ENCODE data around the gene ITGA6. TPM values are rescaled to one million over a fixed set of nuclear protein-coding genes. Genes with fewer than 3 reads are reported as not detected.

ITGA6 gene
- total and polyA plus RNA-seq, 2 donors from 2014 or later, result 32.8 to 89.1 TPM

GRCh38 chr2:172481507-172482262 is 54.3 kb downstream of the ITGA6 start:
- no peak for TF ChIP-seq CTCF (IDR thresholded peaks at IDR 0.05; ENCODE audit: borderline replicate concordance, extremely low read depth, insufficient read depth)
- Histone ChIP-seq H3K27me3 (ENCODE audit: control insufficient read depth, insufficient read depth, low read length) (no peaks in the 10 kb centered on the region), H3K4me1 (ENCODE audit: control insufficient read depth in 2 of 3, insufficient read depth in 2 of 3, low read depth in 1 of 3, low read length in 3 of 3) (peaks cover 0 to 2% (median 0%) of the 10 kb centered on the region in 3 donors), H3K27ac (ENCODE audit: low read depth in 2 of 2, low read length in 2 of 2) (no peak overlapping the region), H3K36me3 (ENCODE audit: control insufficient read depth in 2 of 3, insufficient read depth in 3 of 3, low read length in 3 of 3) (peaks cover 2 to 46% (median 29%) of the 10 kb centered on the region in 3 donors), H3K9ac (ENCODE audit: low read length in 3 of 3) (no peak overlapping the region), H3K4me3 (ENCODE audit: low read length in 3 of 3) (no peak overlapping the region), H3K9me3 (ENCODE audit: control insufficient read depth in 2 of 3, insufficient read depth in 1 of 3, low read length in 3 of 3) (no peaks in the 10 kb centered on the region)
- no peak for DNase-seq
- FAIRE-seq, result no peak
- intact Hi-C loops (cut with DNase I), result no loop called here

- DNase-seq, result peak in 2 of 5 donors; percentile 31 to 59
- H3K36me3 ChIP-seq (ENCODE audit: control insufficient read depth in 2 of 3, insufficient read depth in 3 of 3, low read length in 3 of 3), result peaks cover 2 to 56% (median 42%) of the 10 kb centered on the region in 3 donors
- H3K27ac ChIP-seq (ENCODE audit: low read depth in 2 of 2, low read length in 2 of 2), result no peak overlapping the region
- H3K9ac ChIP-seq (ENCODE audit: low read length in 3 of 3), result no peak overlapping the region
- no peak for FAIRE-seq
- TF ChIP-seq CTCF (IDR thresholded peaks at IDR 0.05; ENCODE audit: borderline replicate concordance, extremely low read depth, insufficient read depth), result peak; percentile 2
- no peaks in the 10 kb centered on the region for H3K27me3 ChIP-seq (ENCODE audit: control insufficient read depth, insufficient read depth, low read length)
- no peak overlapping the region for H3K4me3 ChIP-seq (ENCODE audit: low read length in 3 of 3)
- H3K9me3 ChIP-seq (ENCODE audit: control insufficient read depth in 2 of 3, insufficient read depth in 1 of 3, low read length in 3 of 3), result no peaks in the 10 kb centered on the region
- intact Hi-C loops (cut with DNase I), result no loop called here
- peaks cover 0 to 2% (median 0%) of the 10 kb centered on the region in 3 donors for H3K4me1 ChIP-seq (ENCODE audit: control insufficient read depth in 2 of 3, insufficient read depth in 2 of 3, low read depth in 1 of 3, low read length in 3 of 3)
Measured at GRCh38 chr2:172484253-172484652, 56.9 kb downstream of the ITGA6 start.

GRCh38 chr2:172484706-172485105 is 57.3 kb downstream of the ITGA6 start:
- intact Hi-C loops (cut with DNase I), result no loop called here
- H3K9ac ChIP-seq (ENCODE audit: low read length in 3 of 3), result no peak overlapping the region
- peaks cover 0 to 2% (median 0%) of the 10 kb centered on the region in 3 donors for H3K4me1 ChIP-seq (ENCODE audit: control insufficient read depth in 2 of 3, insufficient read depth in 2 of 3, low read depth in 1 of 3, low read length in 3 of 3)
- FAIRE-seq (no peak), DNase-seq (no peak)
- H3K36me3 ChIP-seq (ENCODE audit: control insufficient read depth in 2 of 3, insufficient read depth in 3 of 3, low read length in 3 of 3), result peaks cover 2 to 57% (median 45%) of the 10 kb centered on the region in 3 donors
- H3K4me3 ChIP-seq (ENCODE audit: low read length in 3 of 3), result no peak overlapping the region
- H3K27me3 ChIP-seq (ENCODE audit: control insufficient read depth, insufficient read depth, low read length), result no peaks in the 10 kb centered on the region
- no peaks in the 10 kb centered on the region for H3K9me3 ChIP-seq (ENCODE audit: control insufficient read depth in 2 of 3, insufficient read depth in 1 of 3, low read length in 3 of 3)
- no peak overlapping the region for H3K27ac ChIP-seq (ENCODE audit: low read depth in 2 of 2, low read length in 2 of 2)
- no peak for TF ChIP-seq CTCF (IDR thresholded peaks at IDR 0.05; ENCODE audit: borderline replicate concordance, extremely low read depth, insufficient read depth)

All from kidney (tissue), 14 donors.